ENCODE results near the gene UMODL1. TPM values are rescaled to one million over a fixed set of nuclear protein-coding genes. Genes with fewer than 3 reads are reported as not detected.

UMODL1 gene
- total RNA-seq, 1 experiment from 2014 or later: not detected

DNA sequence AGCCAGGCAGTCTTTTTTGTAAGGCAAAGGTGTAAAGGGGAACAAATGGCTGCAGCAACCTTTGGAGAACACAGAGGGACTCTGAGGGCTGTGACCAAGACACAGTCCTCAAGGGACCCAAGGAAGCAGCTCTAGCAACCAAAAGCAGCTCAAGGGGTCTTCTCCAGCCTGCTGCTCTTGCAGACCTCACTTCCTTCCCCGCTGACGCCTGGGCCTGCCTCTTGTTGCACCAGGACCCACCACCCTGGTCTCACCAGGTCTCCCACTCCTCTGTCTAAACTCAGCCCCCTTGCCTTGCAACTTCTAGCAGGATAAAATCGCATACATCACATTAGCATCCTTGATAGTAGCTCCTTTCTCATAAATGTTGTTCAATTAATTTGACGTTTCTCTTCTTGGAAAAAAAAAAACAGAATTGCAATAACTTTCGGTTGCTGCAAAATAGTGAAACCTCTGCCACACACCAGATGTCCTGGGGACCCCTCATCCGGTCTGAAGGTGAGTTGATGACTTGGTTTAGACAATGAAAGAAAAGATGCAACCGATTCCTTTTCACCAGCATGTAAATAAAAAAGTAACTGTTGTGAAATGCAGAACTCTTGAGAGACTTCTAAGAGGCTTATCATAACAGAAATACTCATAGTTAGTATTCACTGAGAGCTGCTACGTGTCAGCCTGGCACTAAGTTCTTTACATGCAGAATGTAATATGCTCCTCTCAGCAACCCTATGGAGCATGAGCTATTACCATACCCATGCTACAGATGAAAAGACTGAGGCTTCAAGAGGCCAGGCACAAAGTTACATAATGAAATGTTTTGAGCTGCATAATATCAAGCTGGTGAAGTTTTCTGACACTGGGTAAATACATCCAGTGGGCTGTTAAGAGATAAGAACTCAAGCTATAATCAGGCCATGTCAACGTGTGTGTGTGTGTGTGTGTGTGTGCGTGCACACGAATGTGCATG, 58.5 kb downstream of the UMODL1 start:
- peaks cover 15% of the 10 kb centered on the region for H3K4me1 ChIP-seq (replicated peaks)
- no peak for DNase-seq (ENCODE audit: low read depth in 1 of 2, low spot score in 2 of 2)
- H3K4me3 ChIP-seq: no peak overlapping the region
- H3K36me3 ChIP-seq: no peaks in the 10 kb centered on the region
- no peak overlapping the region for H3K27ac ChIP-seq
- H3K27me3 ChIP-seq (replicated peaks): no peaks in the 10 kb centered on the region
- 0 out of 2 replicates have a peak, but pooled peaks cover 2% of the 10 kb centered on the region for H3K9me3 ChIP-seq (replicated peaks)

DNA sequence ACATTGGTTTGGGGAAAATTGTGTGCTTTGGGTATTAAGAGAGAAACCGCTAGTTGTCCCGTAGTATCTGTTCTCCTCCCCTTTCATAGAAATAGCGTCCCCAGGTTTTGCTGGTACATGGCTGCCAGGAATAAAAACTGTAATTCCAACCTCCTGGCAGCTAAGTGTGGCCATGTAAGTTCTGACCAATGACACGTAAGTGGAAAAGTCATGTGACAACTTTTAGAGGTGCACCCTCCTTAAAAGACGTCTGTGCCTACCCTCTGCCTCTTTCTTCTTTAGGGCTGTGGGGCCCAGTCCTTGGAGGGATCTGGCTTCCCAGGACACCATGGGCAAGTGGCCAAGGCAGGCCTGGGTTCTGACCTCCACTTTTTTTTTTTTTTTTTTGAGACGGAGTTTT, 59.3 kb downstream of the UMODL1 start:
- Histone ChIP-seq H3K4me1 (replicated peaks) (peaks cover 9% of the 10 kb centered on the region), H3K36me3 (no peaks in the 10 kb centered on the region), H3K27me3 (replicated peaks) (no peaks in the 10 kb centered on the region), H3K27ac (no peak overlapping the region), H3K9me3 (replicated peaks) (0 out of 2 replicates have a peak, but pooled peaks cover 2% of the 10 kb centered on the region), H3K4me3 (no peak overlapping the region)
- no peak for DNase-seq (ENCODE audit: low read depth in 1 of 2, low spot score in 2 of 2)

DNA sequence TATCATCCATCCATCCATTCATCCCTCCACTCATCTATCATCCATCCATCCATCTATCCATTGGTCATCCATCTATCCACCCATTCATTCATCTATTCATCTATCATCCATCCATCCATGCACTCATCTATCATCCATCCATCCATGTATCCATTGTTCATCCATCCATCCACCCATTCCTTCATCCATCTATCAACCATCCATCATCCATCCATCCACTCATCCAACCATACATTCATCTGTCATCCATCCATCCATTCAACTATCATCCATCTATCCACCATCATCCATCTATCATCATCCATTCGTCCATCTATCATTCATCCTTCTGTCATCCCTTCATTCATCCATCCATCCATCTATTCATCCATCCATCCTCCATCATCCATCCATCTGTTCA, 61.1 kb downstream of the UMODL1 start:
- no peak overlapping the region for H3K4me3 ChIP-seq
- no peaks in the 10 kb centered on the region for H3K4me1 ChIP-seq (replicated peaks)
- H3K27me3 ChIP-seq (replicated peaks): no peaks in the 10 kb centered on the region
- H3K36me3 ChIP-seq: no peaks in the 10 kb centered on the region
- DNase-seq (ENCODE audit: low read depth in 1 of 2, low spot score in 2 of 2): no peak
- no peak overlapping the region for H3K27ac ChIP-seq
- H3K9me3 ChIP-seq (replicated peaks): no peaks in the 10 kb centered on the region

DNA sequence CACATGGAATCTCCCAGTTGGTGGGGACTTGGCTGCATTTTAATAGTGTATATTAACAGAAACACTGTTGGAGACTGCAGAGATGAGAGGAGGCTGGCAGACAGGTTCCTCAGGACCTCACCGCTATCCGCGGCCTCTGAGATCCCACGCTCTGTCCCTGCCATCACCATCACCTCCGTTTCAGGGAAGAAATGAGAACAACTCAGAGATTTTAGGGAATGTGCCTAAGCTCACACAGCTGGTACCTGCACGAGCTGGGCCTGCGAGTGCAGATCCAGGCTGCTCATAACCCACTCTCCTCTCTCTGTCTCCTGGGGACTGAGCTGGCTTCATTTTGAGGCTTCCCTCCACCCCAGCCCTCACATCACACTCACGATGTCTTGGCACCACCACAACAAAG, 62.0 kb downstream of the UMODL1 start:
- H3K27me3 ChIP-seq (replicated peaks): no peaks in the 10 kb centered on the region
- DNase-seq (ENCODE audit: low read depth in 1 of 2, low spot score in 2 of 2): no peak
- no peaks in the 10 kb centered on the region for H3K9me3 ChIP-seq (replicated peaks)
- H3K4me1 ChIP-seq (replicated peaks): no peaks in the 10 kb centered on the region
- H3K36me3 ChIP-seq: no peaks in the 10 kb centered on the region
- H3K27ac ChIP-seq: no peak overlapping the region
- no peak overlapping the region for H3K4me3 ChIP-seq

DNA sequence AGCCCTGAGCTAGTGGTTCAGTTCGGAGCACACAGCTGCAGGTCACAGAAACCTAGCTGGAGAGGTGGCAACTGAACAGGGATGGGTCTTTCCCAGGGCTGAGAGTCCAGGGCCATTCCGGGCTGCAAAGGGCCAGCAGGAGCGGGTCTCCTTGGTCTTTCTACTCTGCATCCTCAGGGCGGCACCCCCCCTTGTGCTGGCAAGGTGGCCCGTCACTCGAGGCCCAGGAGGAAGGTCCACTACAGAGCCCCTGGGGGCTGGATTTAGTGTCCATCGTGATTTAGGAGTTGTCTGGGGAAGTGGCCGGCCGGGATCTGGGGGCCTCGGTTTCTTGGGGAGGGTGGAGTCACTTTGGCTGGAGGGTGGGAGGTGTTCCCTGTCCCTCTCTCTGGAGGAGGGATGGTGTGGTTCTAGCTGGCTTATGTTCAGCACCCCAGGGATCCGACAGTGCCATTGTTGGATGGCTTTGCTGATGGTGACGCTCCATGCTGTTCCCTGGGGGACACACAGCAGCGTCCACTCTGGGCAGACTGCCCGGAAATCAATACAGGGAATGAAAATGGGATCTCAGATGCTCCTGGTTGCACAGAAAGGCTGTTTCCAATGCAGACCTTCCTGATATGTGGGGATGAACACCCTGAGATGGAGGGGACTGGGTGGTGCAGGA, 64.4 kb downstream of the UMODL1 start:
- DNase-seq (ENCODE audit: low read depth in 1 of 2, low spot score in 2 of 2): no peak
- Histone ChIP-seq H3K4me3 (no peak overlapping the region), H3K36me3 (no peaks in the 10 kb centered on the region), H3K27me3 (replicated peaks) (no peaks in the 10 kb centered on the region), H3K9me3 (replicated peaks) (no peaks in the 10 kb centered on the region), H3K27ac (no peak overlapping the region), H3K4me1 (replicated peaks) (no peaks in the 10 kb centered on the region)

DNA sequence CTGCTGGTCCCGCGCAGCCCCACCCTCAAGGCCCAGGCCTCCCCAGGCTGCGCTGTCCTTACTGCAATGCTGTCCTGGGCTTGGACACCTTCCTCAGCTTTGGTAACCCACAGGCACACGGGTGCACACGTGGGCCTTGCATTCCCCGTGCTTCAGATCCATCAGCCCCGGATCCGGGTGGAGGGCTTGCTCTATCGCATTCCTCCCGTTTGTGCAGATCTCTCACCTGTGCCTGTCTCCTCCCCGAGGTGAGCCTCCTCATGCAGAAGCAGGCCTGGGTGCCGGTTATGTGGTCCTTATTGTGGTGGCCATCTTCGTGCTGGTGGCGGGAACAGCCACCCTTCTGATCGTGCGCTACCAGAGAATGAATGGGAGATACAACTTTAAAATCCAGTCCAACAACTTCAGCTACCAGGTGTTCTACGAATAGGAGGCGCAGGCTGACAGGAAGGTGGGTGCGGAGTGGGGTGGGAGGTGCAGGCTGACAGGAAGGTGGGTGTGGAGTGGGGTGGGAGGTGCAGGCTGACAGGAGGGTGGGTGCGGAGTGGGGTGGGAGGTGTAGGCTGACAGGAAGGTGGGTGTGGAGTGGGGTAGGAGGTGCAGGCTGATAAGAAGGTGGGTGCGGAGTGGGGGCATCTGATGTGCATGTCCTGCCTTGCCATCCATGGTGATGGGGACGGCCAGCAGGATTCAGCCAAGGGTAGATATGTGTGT, 66.2 kb downstream of the UMODL1 start:
- Histone ChIP-seq H3K4me3 (no peak overlapping the region), H3K36me3 (no peaks in the 10 kb centered on the region), H3K27ac (no peak overlapping the region), H3K27me3 (replicated peaks) (no peaks in the 10 kb centered on the region), H3K4me1 (replicated peaks) (no peaks in the 10 kb centered on the region), H3K9me3 (replicated peaks) (no peaks in the 10 kb centered on the region)
- DNase-seq (ENCODE audit: low read depth in 1 of 2, low spot score in 2 of 2): no peak

DNA sequence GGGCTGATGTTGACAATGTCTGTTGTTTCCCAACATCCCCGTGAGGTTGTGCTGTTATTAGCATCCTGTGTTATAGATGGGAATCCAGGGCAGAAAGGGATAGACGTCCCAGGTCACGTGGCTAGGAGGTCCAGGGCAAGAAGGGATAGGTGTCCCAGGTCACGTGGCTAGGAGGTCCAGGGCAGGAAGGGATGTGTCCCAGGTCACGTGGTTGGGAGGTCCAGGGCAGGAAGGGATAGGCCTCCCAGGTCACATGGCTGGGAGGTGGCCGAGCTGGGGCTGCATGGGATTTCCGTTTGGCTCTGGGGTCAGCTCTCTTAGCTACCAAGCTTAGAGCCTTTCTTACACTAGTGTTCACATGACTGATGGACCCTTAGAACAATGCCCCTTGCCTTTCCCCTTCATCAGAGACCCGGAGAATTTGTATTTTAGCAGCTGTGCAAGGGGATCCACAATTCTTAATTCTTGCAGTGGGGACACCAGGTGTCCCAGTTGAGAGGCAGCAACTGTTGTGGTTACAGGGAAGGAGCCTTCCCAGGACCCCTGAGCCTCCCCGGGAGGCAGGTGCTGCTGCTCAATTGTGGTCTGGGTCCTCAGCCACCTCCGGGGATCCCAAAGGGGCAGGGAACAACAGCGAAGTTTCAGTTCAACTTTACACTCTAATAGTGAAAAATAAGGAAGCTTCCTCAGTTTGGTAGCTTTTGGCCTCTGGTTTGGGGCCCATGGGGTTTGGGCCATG, 69.2 kb downstream of the UMODL1 start:
- Histone ChIP-seq H3K4me3 (no peak overlapping the region), H3K4me1 (replicated peaks) (no peaks in the 10 kb centered on the region), H3K36me3 (no peaks in the 10 kb centered on the region), H3K27me3 (replicated peaks) (no peaks in the 10 kb centered on the region; the same call in 1 of the 2 replicates), H3K27ac (no peak overlapping the region), H3K9me3 (replicated peaks) (no peaks in the 10 kb centered on the region)
- no peak for DNase-seq (ENCODE audit: low read depth in 1 of 2, low spot score in 2 of 2)

DNA sequence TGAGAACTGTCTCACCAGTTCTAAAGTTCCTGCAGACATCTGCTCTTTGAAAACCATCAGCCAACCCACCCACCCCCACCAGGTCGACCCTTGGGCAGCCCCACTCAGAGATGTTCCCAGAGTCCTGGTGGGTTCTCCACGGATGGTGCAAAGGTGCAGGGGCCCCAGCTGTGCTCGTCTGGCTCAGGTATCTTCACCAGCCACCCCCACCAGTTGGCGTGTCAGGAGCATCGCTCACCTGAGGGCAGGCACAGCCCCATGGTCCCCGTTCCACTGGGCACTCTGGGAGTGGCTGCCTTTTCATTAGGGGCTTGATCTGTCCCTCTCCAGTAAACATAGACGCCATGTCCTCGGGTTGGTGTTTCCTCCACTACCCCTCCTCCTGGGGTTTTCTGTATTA, 70.5 kb downstream of the UMODL1 start:
- no peak for DNase-seq (ENCODE audit: low read depth in 1 of 2, low spot score in 2 of 2)
- Histone ChIP-seq H3K4me3 (no peak overlapping the region), H3K27ac (no peak overlapping the region), H3K4me1 (replicated peaks) (peaks cover 4% of the 10 kb centered on the region; the same call in 1 of the 2 replicates), H3K27me3 (replicated peaks) (no peaks in the 10 kb centered on the region; the same call in 1 of the 2 replicates), H3K36me3 (no peaks in the 10 kb centered on the region), H3K9me3 (replicated peaks) (no peaks in the 10 kb centered on the region)

DNA sequence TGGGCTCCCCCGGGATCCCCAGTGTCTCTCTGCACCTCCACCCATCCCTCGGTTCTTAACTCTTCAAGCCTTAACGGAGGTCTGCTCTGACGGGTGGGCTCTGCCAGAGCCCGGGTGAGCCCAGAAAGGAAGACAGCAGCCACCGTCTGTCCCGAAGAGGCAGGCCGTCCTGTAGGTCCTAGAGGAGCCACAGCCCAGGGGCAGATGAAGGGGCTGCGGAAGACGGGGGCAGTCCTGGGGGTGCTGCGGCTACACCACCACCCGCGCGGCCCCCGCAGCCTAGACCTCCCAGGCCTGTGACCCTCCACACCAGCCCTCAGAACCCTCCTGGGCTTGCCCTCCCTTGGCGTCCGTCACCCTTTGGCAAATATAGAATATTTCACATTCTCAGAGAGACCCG, 71.0 kb downstream of the UMODL1 start:
- no peak overlapping the region for H3K27ac ChIP-seq
- DNase-seq (ENCODE audit: low read depth in 1 of 2, low spot score in 2 of 2): no peak
- no peaks in the 10 kb centered on the region for H3K9me3 ChIP-seq (replicated peaks)
- peaks cover 4% of the 10 kb centered on the region; the same call in 1 of the 2 replicates for H3K4me1 ChIP-seq (replicated peaks)
- H3K27me3 ChIP-seq (replicated peaks): no peaks in the 10 kb centered on the region; the same call in 1 of the 2 replicates
- H3K4me3 ChIP-seq: no peak overlapping the region
- no peaks in the 10 kb centered on the region for H3K36me3 ChIP-seq

DNA sequence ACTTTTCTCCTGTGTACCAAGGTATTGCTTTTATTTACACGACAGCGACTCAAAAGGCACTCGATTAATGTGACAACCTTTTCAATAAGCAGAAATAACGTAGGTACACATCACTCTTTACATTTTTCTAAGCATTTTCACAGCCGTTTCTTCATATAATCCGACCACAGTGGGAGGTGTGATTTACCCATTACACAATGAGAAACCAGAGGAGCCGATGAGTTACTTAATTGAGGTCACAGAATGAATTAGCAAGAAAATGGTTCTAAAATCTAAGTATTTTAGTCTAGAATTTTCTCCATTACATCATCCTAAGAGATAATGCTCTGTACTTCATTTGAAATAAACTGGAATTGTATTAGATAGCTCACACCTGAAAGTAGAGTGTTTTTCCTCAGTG, 71.5 kb downstream of the UMODL1 start:
- Histone ChIP-seq H3K27ac (no peak overlapping the region), H3K27me3 (replicated peaks) (no peaks in the 10 kb centered on the region; the same call in 1 of the 2 replicates), H3K4me1 (replicated peaks) (peaks cover 4% of the 10 kb centered on the region; the same call in 1 of the 2 replicates), H3K4me3 (no peak overlapping the region), H3K9me3 (replicated peaks) (no peaks in the 10 kb centered on the region), H3K36me3 (no peaks in the 10 kb centered on the region)
- DNase-seq (ENCODE audit: low read depth in 1 of 2, low spot score in 2 of 2): no peak

DNA sequence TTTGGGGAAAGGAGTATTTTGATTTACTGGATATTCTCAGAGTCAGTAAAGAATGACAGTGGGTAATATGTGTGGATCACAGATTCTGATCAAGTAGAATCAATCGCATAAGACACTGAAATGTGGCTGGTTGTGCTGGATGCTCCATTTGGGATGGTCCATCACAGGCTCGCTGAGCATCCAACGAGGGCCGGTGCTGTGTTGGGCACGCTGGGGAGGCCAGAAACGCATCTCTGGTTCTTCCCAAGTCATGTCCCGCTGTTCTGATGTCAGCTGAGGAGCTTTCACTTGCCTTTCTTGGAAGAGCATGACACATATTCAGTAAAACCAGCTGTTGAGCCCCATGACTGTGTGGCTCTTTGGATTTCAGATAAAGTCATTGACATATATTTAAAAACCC, 72.0 kb downstream of the UMODL1 start:
- no peak overlapping the region for H3K4me3 ChIP-seq
- DNase-seq (ENCODE audit: low read depth in 1 of 2, low spot score in 2 of 2): no peak
- no peak overlapping the region for H3K27ac ChIP-seq
- H3K9me3 ChIP-seq (replicated peaks): no peaks in the 10 kb centered on the region
- H3K4me1 ChIP-seq (replicated peaks): peaks cover 4% of the 10 kb centered on the region; the same call in 1 of the 2 replicates
- H3K36me3 ChIP-seq: no peaks in the 10 kb centered on the region
- H3K27me3 ChIP-seq (replicated peaks): no peaks in the 10 kb centered on the region; the same call in 1 of the 2 replicates

DNA sequence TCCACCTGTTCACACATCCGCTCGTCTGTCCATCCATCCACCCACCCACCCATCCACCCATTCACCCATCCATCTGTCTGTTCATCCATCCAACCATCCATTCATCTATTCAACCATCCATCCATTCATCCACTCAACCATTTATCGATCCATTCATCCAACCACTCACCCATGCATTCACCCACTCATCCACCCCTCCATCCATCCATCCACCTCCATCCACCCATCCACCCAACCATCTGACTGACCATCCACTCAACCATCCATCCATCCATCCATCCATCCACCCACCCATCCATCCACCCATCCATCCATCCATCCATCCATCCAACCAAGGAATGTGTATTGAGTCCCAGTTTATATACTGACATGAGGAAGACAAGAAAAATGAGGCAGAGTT, 73.1 kb downstream of the UMODL1 start:
- Histone ChIP-seq H3K4me1 (replicated peaks) (peaks cover 4% of the 10 kb centered on the region; the same call in 1 of the 2 replicates), H3K4me3 (no peak overlapping the region), H3K27ac (no peak overlapping the region), H3K9me3 (replicated peaks) (no peaks in the 10 kb centered on the region), H3K27me3 (replicated peaks) (no peaks in the 10 kb centered on the region; the same call in 1 of the 2 replicates), H3K36me3 (no peaks in the 10 kb centered on the region)
- DNase-seq (ENCODE audit: low read depth in 1 of 2, low spot score in 2 of 2): no peak
